Measurements from ENCODE around the gene FADS1.

Gene FADS1

DNA sequence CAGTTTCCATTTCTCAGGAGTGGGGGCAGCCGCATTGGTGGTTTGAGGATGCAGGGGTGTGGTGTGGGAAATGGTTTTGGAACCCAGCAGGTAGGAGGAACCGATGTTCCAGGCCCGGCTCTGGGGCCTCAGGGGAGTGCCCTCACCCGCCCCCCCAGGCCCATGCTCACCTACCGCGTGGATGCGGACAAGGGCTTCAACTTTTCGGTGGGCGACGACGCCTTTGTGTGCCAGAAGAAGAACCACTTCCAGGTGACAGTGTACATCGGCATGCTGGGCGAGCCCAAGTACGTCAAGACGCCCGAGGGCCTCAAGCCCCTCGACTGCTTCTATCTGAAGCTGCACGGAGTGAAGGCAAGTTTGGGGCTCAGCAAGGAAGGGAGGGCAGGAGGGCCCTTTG lies 43.0 kb downstream of the FADS1 start:
- TF ChIP-seq, protein P1, sequence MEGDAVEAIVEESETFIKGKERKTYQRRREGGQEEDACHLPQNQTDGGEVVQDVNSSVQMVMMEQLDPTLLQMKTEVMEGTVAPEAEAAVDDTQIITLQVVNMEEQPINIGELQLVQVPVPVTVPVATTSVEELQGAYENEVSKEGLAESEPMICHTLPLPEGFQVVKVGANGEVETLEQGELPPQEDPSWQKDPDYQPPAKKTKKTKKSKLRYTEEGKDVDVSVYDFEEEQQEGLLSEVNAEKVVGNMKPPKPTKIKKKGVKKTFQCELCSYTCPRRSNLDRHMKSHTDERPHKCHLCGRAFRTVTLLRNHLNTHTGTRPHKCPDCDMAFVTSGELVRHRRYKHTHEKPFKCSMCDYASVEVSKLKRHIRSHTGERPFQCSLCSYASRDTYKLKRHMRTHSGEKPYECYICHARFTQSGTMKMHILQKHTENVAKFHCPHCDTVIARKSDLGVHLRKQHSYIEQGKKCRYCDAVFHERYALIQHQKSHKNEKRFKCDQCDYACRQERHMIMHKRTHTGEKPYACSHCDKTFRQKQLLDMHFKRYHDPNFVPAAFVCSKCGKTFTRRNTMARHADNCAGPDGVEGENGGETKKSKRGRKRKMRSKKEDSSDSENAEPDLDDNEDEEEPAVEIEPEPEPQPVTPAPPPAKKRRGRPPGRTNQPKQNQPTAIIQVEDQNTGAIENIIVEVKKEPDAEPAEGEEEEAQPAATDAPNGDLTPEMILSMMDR (conservative IDR thresholded peaks at IDR 0.05), result no peak
- no peak for TF ChIP-seq ZFX (IDR thresholded peaks at IDR 0.05)
- no peak overlapping the region for H3K27ac ChIP-seq

DNA sequence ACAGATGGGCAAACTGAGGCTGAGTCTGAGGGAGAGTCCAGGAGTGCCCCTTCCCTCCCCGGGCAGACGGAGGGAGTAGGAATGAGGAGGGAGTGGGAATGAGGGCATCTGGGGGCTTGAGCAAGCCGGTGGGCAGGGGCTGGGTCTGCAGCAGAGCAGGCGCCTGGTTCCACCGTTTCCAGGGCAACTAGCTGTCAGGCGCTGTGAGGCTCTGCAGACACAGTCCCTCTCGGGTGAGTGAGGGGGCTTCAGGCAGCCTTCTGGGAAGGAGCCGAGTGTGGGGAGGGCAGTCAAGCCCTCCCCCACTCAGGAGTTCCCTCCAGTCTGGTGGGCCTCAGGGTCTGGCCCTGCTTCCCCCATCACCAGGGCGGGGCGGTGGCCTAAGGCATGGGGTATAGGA lies 43.4 kb downstream of the FADS1 start:
- TF ChIP-seq, protein P1 (conservative IDR thresholded peaks at IDR 0.05), result no peak
- no peak for TF ChIP-seq ZFX (IDR thresholded peaks at IDR 0.05)
- 0 out of 2 replicates have a peak overlapping the region, but pooled peaks have one; percentile 17 for H3K27ac ChIP-seq

DNA sequence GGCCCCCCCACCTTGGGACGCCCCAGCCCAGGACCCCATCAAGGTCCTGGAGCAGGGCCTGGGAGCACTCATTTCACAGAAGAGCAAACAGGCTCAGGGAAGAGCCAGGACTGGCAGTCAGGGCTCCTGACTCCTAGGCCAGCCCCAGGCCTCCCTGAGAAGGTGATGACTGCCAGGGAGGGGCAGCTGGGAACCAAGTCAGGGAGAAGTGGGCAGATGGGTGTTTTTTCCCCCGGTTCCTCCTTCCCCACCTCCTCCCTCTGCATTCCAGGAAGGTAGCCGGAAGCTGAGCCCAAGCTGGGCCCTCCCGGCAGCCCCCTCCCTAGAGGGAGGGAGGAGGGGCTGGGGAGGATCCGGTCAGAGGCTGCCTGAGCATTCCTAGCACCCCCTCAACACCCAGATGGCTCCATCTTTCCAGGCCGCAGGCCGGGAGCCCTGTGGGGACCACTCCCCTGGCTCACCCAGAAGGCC lies 44.8 kb downstream of the FADS1 start:
- H3K27ac ChIP-seq, result peak overlapping the region; percentile 17
- TF ChIP-seq, protein P1 (conservative IDR thresholded peaks at IDR 0.05), result no peak
- TF ChIP-seq ZFX (IDR thresholded peaks at IDR 0.05), result no peak

DNA sequence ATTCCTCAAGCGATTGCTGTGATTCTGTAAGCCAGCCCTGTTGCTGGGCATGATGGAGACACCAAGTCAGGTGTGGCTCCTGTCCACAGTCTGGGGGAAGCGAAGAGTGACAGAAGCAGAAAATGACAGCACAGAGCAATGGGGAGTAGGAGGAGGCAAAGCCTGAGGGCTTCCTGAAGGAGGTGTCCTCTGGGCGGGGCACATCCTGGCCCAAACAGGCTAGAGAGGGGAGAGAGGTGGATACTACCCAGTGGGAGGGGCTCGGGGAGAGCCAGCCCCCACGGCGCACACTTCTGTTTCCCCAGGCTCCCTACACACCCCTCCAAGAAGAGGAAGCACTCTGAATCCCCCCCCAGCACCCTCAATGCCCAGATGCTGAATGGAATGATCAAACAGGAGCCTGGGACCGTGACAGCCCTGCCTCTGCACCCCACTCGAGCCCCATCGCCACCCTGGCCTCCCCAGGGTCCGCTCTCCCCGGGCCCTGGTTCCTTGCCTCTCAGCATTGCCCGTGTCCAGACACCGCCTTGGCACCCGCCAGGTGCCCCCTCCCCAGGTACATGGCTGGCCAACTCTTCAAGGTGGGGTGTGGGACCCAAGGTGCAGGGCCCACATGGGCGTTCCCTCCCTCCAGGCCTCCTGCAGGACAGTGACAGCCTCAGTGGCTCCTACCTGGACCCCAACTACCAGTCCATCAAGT lies 45.5 kb downstream of the FADS1 start:
- H3K27ac ChIP-seq, result no peak overlapping the region
- no peak for TF ChIP-seq ZFX (IDR thresholded peaks at IDR 0.05)
- TF ChIP-seq, protein P1 (conservative IDR thresholded peaks at IDR 0.05), result no peak

DNA sequence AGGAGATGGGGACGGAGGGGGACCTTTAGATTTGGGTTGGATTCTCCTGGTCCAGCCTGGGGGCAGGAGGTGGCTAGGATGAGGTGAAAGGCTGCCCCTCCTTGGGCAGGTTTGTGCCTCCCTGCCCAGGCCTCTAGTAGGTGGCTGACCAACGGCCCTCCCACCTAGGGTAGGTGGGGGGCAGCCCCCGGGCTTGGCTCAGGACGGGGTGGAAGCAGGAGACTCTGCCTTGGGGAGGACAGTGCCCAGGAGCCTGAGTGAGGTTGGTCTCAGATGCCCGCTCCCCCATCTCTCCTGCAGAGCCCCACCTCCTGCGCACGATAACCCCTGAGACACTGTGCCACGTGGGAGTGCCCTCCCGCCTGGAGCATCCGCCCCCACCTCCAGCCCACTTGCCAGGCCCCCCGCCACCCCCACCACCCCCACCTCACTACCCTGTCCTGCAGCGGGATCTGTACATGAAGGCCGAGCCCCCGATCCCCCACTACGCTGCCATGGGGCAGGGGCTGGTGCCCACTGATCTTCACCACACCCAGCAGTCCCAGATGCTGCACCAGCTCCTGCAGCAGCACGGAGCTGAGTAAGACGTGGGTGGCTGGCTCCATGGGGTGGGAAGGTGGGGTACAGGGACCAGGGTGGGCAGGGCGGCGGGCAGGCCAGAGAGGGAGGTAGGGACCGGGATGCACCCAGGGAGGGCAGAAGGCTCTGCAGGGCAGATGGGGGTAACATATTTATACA lies 46.7 kb downstream of the FADS1 start:
- H3K27ac ChIP-seq, result no peak overlapping the region

DNA sequence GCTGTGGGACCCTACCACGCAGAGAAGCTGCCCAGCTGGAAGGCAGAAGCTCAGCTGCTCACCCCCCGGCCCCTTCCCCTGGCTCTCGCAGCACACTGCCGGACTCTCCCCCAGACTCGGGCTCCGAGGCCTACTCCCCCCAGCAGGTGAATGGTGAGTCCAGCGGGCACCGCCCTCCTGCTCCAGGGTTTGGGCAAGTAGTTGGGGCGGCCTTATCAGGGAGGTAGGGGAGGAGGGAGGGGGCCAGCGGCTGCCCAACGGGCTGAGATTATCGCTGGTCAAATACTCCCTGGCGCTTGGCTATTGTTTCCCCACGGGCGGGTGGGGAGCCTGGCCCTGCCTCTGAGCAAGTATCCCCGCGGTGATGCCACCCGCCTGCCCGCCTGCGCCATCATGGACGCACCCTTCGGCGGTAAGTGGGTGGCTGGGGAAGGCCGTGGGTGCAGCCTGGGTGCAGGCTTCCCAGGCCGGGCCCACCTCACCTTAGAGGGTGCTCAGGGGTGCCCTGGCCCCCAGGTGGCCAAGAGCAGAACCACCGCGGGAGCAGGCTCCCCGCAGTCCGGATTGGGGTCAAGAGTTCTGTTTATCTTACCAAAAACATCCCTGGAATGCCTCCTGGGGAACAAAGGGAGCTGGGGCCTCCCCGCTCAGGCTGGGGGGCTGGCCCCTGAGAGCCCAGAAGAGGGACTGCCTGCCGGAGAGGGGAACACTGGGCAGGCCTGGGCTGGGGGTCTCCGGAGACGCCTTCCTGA lies 47.5 kb downstream of the FADS1 start:
- no peak overlapping the region for H3K27ac ChIP-seq
- TF ChIP-seq, protein P1 (conservative IDR thresholded peaks at IDR 0.05), result no peak; the same call in 1 of the 2 replicates

More for the DNA sequence above, 46.7 kb downstream of the FADS1 start:
- no peak for TF ChIP-seq ZFX (IDR thresholded peaks at IDR 0.05)
- TF ChIP-seq, protein P1 (conservative IDR thresholded peaks at IDR 0.05), result no peak
